Amniotic stem cell (primary cell): Measurements from ENCODE around the gene PGBD4.
"Not testable (repeated sequence)": the region's sequence is repeated elsewhere in the genome, so short reads cannot be mapped to it uniquely, and the experiment has no call there.

Source experiments
- DNase-seq: peaks from one replicate; lab custom pipeline; 2025; lab: John Stamatoyannopoulos, UW

Gene PGBD4

DNA sequence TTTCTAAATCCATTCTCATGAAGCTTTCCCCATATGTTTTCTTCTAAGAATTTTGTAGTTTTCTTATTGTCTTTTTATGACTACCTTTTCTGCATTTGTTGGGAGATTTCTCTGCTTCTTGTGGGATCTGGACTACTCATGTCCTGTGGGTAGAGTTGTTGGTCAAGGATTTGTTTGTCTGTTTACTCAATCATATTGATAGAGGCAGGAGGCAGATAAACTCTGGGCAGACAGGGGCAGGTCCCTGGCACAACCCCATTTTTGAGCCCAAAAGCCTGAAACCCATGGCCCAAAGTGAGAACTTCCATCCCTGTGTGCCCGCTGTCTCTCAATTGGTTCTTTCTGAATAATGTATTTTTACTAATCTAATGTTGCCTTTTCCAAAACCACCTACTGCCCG, 12.3 kb downstream of the PGBD4 start:
- no peak for DNase-seq

DNA sequence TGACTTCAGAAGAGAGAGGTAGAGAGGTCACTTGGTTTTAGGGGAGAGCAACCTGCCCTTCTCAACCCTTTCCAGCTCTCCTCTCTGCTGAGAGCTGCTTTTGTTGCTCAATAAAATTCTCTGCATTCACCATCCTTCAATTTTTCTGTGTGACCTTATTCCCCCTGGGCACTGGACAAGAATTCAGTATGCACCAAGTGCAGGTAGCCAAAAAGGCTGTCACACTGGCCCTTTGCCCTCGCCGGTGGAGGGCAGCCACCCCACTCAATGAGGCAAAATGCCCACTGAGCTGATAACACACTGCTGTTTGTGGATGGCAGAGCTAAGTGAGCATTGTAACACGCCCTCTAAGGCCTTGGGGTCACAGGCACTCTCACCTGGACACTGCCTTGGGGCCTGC, 12.9 kb downstream of the PGBD4 start:
- DNase-seq: no peak

DNA sequence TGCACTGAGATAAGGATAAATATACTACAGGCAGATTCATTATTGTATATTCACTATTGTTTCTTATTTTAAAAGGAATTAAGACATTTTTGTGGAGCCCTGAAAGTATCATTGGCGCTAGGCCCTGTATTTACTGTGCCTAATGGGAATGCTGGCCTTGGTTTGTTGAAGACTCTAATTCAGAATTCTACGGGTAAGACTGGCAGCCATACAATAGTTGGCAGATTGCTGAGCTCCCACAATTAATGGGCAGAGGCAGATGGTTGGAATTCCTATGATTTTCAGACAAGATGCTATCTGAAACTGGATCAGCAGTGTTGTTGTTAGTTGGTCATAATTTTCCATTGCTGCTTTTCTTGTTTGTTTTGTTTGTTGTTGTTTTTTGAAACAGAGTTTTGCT, 14.7 kb downstream of the PGBD4 start:
- DNase-seq: no peak

DNA sequence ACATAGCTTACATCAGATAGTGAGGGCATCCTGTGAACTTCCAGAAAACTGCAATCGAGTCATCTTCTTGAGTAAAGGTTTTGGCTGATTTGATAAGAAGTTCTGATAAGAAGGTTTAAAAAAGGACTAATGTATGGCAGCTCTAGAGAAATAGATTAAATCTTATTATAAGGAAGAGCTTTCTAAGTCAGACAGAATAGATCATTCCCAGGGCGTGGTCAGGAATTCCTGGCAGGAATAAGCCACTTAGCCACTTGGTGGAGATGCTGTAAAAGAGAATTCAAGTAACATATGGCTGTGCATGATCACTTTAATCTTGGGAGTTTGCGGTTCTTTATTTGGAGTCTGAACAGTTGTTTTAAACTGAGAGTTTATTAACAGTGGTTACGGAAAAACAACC, 17.4 kb downstream of the PGBD4 start:
- DNase-seq: no peak

DNA sequence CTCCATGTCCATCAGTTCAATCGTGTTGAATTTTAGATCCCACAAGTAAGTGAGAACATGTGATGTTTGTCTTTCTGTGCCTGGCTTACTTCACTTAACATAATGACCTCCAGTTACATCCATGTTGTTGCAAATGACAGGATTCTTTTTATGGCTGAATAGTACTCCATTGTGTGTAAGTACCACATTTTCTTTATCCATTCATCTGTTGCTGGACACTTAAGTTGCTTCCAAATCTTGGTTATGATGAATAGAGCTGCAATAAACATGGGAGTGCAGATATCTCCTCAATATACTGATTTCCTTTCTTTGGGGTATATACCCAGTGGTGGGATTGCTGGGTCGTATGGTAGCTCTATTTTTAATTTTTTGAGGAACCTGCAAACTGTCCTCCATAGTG, 18.5 kb downstream of the PGBD4 start:
- DNase-seq: not testable (repeated sequence)

DNA sequence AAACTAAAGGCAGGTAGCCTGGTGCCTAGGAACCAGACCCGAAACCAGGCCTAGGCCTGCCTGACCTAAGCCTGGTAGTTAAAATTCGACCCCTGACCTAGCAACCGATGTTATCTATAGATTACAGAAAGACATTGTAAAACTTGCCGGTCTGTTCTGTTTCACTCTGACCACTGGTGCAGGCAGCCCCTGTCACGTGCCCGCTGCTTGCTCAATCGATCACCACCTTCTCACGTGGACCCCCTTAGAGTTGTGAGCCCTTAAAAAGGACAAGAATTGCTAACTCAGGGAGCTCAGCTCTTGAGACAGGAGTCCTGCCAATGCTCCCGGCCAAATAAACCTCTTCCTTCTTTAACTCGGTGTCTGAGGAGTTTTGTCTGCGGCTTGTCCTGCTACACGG, 19.9 kb downstream of the PGBD4 start:
- DNase-seq: not testable (repeated sequence)

DNA sequence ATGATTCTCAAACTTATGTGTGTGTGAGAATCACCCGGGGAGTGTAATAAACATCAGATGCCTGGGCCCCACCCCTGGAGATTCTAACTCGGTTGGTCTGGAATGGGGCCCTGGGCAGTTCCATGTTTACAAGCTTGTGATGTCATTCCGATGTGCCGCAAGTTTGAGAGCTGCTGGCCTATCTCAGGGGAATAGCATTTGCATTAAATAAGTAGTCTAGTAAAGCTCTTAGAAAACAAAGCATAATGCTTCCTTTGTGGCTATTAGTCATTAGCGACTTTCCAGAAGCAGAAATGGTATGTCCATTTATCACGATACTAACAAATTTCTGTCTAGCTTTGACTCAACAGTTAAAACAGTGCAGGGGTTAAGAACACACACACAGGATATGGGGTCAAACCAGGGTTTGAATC, 20.9 kb downstream of the PGBD4 start:
- DNase-seq: no peak

DNA sequence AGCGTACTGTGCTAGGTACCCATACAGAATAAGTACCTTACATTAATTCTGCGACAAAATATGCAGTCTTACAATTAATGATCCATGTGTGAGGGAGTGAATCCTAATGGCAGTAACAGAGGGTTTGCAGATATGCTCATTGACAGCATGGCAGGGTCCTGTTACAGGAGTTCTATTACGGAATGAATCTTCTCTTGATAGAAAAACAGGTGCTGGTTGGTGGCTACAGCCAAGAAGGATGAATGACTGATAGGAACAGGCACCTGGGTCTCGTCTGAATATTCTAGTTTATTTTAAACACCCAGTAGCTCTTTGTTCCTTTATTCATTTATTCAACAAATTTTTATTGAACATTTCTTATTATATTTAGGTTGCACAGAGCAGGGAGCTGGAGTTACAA, 22.8 kb downstream of the PGBD4 start:
- no peak for DNase-seq

DNA sequence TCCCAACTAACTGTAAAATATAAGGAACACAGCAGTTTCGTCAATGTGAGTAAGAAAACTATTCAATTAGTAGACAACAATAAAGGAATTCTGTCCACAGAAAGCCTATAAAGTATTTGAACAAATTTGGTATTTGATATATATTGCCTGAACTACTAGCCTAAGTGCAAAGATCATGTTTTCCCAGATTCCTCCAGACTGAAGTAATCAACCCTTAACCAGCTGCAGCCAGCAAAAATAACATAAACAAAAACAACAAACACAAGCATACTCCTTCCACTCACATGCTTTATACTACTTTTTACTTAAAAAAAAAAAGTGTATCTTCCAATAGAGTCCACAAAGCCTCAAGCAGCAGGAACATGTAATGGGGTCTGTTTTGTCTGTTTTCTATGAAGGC, 24.1 kb downstream of the PGBD4 start:
- no peak for DNase-seq

DNA sequence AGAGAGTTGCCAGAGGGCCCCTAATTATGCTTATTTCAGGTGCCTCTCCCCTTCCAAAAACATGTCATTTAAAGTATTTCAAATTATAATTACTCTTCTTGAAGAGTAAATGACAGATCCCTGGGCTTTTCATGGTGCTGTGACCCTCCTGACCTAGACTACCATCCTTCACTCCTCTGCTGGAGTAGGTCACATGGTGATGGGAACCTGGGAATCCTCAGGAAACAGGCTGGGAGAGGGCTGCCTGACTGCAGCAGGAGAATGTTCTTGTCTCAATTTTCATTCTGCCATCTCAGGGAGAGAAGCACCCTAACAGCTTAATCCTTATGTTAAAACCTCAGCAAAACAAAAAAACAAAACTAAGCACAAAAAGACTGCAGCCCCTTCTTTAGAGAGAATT, 24.6 kb downstream of the PGBD4 start:
- DNase-seq: no peak

DNA sequence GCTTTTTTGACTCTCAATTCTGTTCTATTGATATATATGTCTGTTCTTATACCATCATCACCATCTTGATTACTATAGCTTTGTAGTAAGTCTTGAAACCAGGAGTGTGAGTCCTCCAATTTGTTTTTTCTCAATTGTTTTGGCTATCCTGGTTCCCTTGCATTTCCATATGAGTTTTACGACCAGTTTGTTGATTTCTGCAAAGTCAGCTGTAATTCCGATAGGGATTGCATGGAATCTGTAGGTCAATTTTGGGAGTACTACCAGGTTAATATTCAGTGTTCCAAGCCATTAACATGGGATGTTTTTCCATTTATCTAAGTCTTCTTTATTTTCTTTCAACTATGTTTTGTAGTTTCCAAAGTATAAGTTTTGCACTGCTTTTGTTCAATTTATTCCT, 27.0 kb downstream of the PGBD4 start:
- no peak for DNase-seq

DNA sequence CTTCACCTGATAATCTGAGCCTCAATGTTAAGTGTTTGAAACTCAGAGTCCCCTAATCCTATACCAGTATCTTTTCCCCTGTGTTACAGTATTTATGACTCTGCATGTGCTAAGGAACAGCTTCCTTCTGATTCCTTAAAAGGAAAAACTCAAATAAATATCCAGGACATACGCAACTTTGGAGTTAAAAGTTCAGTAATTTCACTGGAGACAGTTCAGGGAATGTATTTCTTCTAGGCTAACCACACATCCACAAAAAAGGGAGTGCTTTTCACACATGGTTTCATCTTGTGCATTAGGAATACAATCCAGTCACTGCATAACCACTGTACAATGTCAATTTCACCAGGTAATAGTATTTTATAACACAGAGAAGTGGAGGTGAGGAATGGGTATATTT, 31.0 kb downstream of the PGBD4 start:
- no peak for DNase-seq

DNA sequence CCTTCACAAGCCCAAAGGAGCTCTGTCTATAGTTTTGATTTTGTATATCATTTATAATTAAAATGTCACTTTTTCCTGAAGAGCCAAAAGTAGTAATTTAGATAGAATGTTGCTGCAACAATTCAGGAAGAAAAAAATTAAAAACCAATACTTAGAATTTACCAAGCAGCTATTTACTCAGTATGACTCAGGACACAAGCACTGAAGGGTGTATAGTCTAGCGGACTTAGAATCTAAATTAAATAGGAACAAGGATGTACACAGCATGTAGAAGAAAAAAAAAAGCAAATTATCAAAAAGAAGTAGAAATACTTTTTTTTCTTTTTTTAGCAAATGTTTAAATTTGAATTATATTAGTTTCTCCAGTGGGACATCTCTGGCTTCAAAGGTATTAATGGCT, 31.6 kb downstream of the PGBD4 start:
- no peak for DNase-seq

DNA sequence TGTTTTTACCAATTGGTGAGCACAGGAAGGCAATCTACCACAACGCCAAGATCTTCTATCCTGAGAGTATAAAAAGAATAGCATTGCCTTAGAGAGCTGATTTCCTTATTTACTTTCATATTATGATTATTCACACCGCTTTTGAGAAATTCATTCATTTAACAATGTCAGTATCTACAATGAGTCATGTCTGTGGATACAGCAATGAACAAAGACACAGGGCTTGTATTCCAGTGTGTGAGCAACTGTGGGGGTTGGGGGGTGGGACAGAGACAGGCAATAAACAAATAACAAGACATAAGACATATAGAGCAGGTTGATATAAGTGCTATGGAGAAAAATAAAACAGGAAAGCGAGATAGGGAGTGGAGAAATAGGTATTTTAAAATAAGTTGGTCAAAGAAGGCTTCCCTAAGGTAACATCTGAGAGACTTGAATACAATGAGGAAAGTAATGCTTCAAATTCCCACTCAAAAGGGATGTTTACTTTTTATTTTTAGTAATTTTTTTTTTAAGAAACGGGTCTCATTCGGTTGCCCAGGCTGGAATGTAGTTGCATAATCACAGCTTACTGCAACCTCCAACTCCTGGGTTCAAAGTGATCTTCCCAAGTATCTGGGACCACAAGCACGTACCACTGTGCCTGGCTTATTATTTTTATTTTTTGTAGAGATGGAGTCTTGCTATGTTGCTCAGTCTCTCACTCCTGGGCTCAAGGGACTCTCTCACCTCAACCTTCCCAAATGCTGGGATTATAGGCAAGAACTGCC, 45.7 kb downstream of the PGBD4 start:
- no peak for DNase-seq

DNA sequence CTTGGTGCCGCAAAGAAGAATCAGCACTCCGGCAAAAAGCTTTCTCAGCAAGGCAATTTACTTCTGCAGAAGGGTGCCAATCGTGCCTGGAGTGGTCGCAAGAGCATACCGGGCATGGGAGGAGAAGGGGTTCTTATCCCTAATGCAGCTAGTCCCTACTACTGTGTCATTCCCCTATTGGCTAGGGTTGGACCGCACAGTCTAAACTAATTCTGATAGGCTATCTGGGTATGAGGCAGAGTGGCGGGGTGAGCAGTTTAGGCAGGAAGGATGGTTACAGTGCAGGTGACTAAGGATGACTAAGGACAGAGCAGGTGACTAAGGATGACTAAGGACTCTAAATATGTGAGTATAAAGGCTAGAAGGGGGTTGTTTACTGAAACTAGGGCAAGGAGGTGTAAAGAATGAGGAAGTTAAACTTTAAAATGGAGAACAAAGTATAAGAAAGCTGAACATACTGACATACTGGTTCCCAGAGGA, 52.9 kb downstream of the PGBD4 start:
- DNase-seq: no peak

DNA sequence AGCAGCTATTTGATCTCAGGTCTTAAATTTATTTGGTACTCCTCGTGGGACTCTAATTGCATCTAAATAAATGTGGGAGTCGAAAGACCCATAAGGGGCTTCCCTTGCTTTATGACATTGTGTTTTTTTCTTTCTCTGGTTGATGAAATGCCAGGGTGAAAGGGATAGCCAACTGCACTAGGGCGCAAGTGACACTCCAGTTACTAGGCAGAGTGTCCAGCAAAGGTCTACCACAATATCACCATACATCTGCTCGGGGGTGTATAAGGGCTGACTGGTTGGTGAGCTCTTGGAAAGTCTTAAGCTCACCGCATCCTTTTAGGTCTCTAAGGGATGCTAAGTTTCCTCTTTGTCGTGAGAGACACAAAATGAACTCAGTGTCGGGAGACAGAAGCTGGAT, 54.0 kb downstream of the PGBD4 start:
- no peak for DNase-seq
